ENCODE measurements around the gene TBC1D22A. TPM values are rescaled to one million over a fixed set of nuclear protein-coding genes. Genes with fewer than 3 reads are reported as not detected.

TBC1D22A gene
- total and polyA plus RNA-seq, 2 donors (not counting 3 experiments of a cell fraction or from before 2014, with no cell fraction given) = 26.1 to 32.4 TPM

DNA sequence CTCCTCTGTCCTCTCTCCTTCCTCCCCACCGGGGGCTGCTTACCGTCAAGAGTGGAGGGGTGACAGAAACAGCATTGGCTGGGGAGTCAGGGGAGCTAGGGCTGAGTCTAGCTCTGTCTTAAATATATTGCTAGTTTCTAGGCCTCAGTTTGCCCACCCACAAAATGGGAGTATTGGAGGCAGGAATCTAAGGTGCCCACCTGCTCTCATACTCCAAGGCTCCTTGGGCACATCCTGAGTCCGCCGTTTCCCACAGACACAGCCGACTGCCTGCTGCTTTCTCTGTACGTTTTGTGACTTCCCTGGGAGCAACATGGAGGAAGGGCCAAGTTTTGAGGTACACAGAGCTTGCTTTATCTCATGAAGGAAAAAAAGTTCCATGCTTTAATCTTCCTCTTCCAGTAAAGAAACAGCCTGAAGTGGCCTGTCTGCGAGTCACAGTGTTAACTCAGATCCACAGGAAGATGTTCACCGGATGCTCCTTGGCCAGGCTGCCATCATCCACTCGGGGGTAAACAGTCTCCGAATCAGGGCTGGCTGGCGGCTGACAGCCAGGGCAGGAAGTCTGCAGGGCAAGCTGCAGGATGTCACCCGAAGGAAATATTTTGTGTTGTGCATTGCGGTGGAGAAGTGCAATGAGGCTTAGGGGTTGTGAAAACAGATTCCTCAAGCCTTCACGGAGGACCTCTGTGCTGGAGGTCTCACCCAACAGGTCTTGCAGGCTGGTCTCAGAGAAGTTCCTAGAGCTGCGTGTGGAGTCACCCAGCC is 13.4 kb upstream of the TBC1D22A start:
- H3K4me1 ChIP-seq (ENCODE audit: control insufficient read depth, extremely low read depth, insufficient read depth, low read length) = peaks cover 46% of the 10 kb centered on the region
- no peaks in the 10 kb centered on the region for H3K36me3 ChIP-seq (ENCODE audit: control insufficient read depth in 2 of 2, extremely low read depth in 1 of 2, insufficient read depth in 2 of 2, low read length in 2 of 2)

GRCh38 chr22:46749682-46750529 is 12.5 kb upstream of the TBC1D22A start:
- Histone ChIP-seq H3K27me3 (ENCODE audit: control insufficient read depth in 2 of 2, insufficient read depth in 2 of 2, low read length in 2 of 2) (no peaks in the 10 kb centered on the region), H3K9ac (replicated peaks; ENCODE audit: extremely low read depth, insufficient read depth, low read length) (peak overlapping the region; percentile 53), H3K9me1 (replicated peaks; ENCODE audit: control insufficient read depth, extremely low read depth, insufficient read depth, low read length) (no peaks in the 10 kb centered on the region), H4K20me1 (replicated peaks; ENCODE audit: control insufficient read depth, extremely low read depth, insufficient read depth, low read length) (no peaks in the 10 kb centered on the region), H3K27ac (ENCODE audit: insufficient read depth, low read depth, low read length) (peak overlapping the region; percentile 90), H3K4me2 (ENCODE audit: insufficient read depth, low read length) (peak overlapping the region; percentile 61), H3K9me3 (replicated peaks; ENCODE audit: control insufficient read depth, insufficient read depth, low read length) (no peaks in the 10 kb centered on the region), H2AFZ (ENCODE audit: low read depth, low read length) (peak overlapping the region; percentile 55), H3K4me3 (replicated peaks in 1 of 3; ENCODE audit: insufficient read depth in 1 of 3, low read depth in 1 of 3, low read length in 3 of 3) (no peak overlapping the region), H3K36me3 (ENCODE audit: control insufficient read depth in 2 of 2, extremely low read depth in 1 of 2, insufficient read depth in 2 of 2, low read length in 2 of 2) (no peaks in the 10 kb centered on the region), H3K79me2 (ENCODE audit: control insufficient read depth, insufficient read depth, low read length) (no peaks in the 10 kb centered on the region), H3K4me1 (ENCODE audit: control insufficient read depth, extremely low read depth, insufficient read depth, low read length) (peaks cover 49% of the 10 kb centered on the region)
- ChIA-PET CTCF (interaction anchor here (1.1 to 1.5 kb wide), 4 partner anchors 9 to 29 kb away, joined by 3 to 9 read pairs (median 6); no protein-coding TSS in a partner anchor), POLR2A (interaction anchor here (1.8 kb wide), 1 partner anchor 13 kb away, joined by 5 read pairs; the partner anchor contains the start of gene TBC1D22A)
- BruUV-seq (replicated peaks) = no TSS peak
- intact Hi-C loops (cut with micrococcal nuclease) (loop anchor here (1.0 kb wide), 1 partner anchor 12 kb away; the partner anchor contains the start of gene CERK), dilution Hi-C loops (cut with MboI; ENCODE audit: extremely low pct_ligation_motif_present, low sequenced_read_pairs) (no loop called here)
- DNase-seq (ENCODE audit: low read depth, low spot score) (peak; percentile 45), FAIRE-seq (peak; percentile 8)
- TF ChIP-seq MYC (IDR thresholded peaks at IDR 0.05; ENCODE audit: low read depth, low read length) = no peak
- no peak for TF ChIP-seq FOS (IDR thresholded peaks at IDR 0.05; ENCODE audit: borderline replicate concordance, insufficient read depth, low read length)
- no peak for TF ChIP-seq EZH2 (IDR thresholded peaks at IDR 0.05; ENCODE audit: borderline replicate concordance, low read depth, low read length, severe bottlenecking)
- no peak for TF ChIP-seq POLR2AphosphoS5 (IDR thresholded peaks at IDR 0.05; ENCODE audit: insufficient read depth, low read depth, low read length)
- TF ChIP-seq, protein P1, sequence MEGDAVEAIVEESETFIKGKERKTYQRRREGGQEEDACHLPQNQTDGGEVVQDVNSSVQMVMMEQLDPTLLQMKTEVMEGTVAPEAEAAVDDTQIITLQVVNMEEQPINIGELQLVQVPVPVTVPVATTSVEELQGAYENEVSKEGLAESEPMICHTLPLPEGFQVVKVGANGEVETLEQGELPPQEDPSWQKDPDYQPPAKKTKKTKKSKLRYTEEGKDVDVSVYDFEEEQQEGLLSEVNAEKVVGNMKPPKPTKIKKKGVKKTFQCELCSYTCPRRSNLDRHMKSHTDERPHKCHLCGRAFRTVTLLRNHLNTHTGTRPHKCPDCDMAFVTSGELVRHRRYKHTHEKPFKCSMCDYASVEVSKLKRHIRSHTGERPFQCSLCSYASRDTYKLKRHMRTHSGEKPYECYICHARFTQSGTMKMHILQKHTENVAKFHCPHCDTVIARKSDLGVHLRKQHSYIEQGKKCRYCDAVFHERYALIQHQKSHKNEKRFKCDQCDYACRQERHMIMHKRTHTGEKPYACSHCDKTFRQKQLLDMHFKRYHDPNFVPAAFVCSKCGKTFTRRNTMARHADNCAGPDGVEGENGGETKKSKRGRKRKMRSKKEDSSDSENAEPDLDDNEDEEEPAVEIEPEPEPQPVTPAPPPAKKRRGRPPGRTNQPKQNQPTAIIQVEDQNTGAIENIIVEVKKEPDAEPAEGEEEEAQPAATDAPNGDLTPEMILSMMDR (IDR thresholded peaks at IDR 0.05; ENCODE audit: extremely low read depth in 1 of 2, insufficient read depth in 1 of 2, low read depth in 1 of 2, low read length in 2 of 2) = no peak
- TF ChIP-seq JUN (IDR thresholded peaks at IDR 0.05; ENCODE audit: borderline replicate concordance, insufficient read depth, insufficient read length, low read depth) = no peak
- no peak for TF ChIP-seq POLR2A (IDR thresholded peaks at IDR 0.05; ENCODE audit: low read depth, low read length)
- no peak for TF ChIP-seq GATA2 (IDR thresholded peaks at IDR 0.05; ENCODE audit: insufficient read depth, insufficient read length, low read depth, low read length)
- TF ChIP-seq, protein P2, sequence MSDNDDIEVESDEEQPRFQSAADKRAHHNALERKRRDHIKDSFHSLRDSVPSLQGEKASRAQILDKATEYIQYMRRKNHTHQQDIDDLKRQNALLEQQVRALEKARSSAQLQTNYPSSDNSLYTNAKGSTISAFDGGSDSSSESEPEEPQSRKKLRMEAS (IDR thresholded peaks at IDR 0.05; ENCODE audit: insufficient read depth, insufficient read length) = no peak

More for the DNA sequence above, 13.4 kb upstream of the TBC1D22A start:
- Histone ChIP-seq H3K9me1 (replicated peaks; ENCODE audit: control insufficient read depth, extremely low read depth, insufficient read depth, low read length) (no peaks in the 10 kb centered on the region), H2AFZ (ENCODE audit: low read depth, low read length) (peak overlapping the region; percentile 55), H4K20me1 (replicated peaks; ENCODE audit: control insufficient read depth, extremely low read depth, insufficient read depth, low read length) (no peaks in the 10 kb centered on the region), H3K79me2 (ENCODE audit: control insufficient read depth, insufficient read depth, low read length) (no peaks in the 10 kb centered on the region), H3K4me2 (ENCODE audit: insufficient read depth, low read length) (peak overlapping the region; percentile 61), H3K4me3 (replicated peaks in 1 of 3; ENCODE audit: insufficient read depth in 1 of 3, low read depth in 1 of 3, low read length in 3 of 3) (no peak overlapping the region), H3K9ac (replicated peaks; ENCODE audit: extremely low read depth, insufficient read depth, low read length) (peak overlapping the region; percentile 53), H3K27ac (ENCODE audit: insufficient read depth, low read depth, low read length) (peak overlapping the region; percentile 90), H3K27me3 (ENCODE audit: control insufficient read depth in 2 of 2, insufficient read depth in 2 of 2, low read length in 2 of 2) (no peaks in the 10 kb centered on the region), H3K9me3 (replicated peaks; ENCODE audit: control insufficient read depth, insufficient read depth, low read length) (no peaks in the 10 kb centered on the region)
- POLR2A ChIA-PET = interaction anchor here (1.8 kb wide), 1 partner anchor 13 kb away, joined by 5 read pairs; the partner anchor contains the start of gene TBC1D22A
- CTCF ChIA-PET = interaction anchor here (1.1 to 1.5 kb wide), 5 partner anchors 8 to 28 kb away, joined by 3 to 9 read pairs (median 8); no protein-coding TSS in a partner anchor
- FAIRE-seq (peak; percentile 97), DNase-seq (ENCODE audit: low read depth, low spot score) (peak; percentile 91)
- no TSS peak for BruUV-seq (replicated peaks)
- dilution Hi-C loops (cut with MboI; ENCODE audit: extremely low pct_ligation_motif_present, low sequenced_read_pairs) = no loop called here
- no peak for TF ChIP-seq JUN (IDR thresholded peaks at IDR 0.05; ENCODE audit: borderline replicate concordance, insufficient read depth, insufficient read length, low read depth)
- peak; percentile 37 for TF ChIP-seq POLR2A (IDR thresholded peaks at IDR 0.05; ENCODE audit: low read depth, low read length)
- no peak for TF ChIP-seq MYC (IDR thresholded peaks at IDR 0.05; ENCODE audit: low read depth, low read length)
- peak; percentile 43 for TF ChIP-seq FOS (IDR thresholded peaks at IDR 0.05; ENCODE audit: borderline replicate concordance, insufficient read depth, low read length)
- peak; percentile 63 for TF ChIP-seq POLR2AphosphoS5 (IDR thresholded peaks at IDR 0.05; ENCODE audit: insufficient read depth, low read depth, low read length)
- no peak for TF ChIP-seq EZH2 (IDR thresholded peaks at IDR 0.05; ENCODE audit: borderline replicate concordance, low read depth, low read length, severe bottlenecking)
- intact Hi-C loops (cut with micrococcal nuclease) = loop anchor here (1.0 kb wide), 1 partner anchor 11 kb away; the partner anchor contains the start of gene CERK
